Lower leg skin (tissue), 4 donors: ENCODE results near the gene OTUD1. TPM values are rescaled to one million over a fixed set of nuclear protein-coding genes. Genes with fewer than 3 reads are reported as not detected.
A peak's percentile ranks its signal among the peaks of the same experiment; 100 is the strongest.
"Not testable (repeated sequence)": the region's sequence is repeated elsewhere in the genome, so short reads cannot be mapped to it uniquely, and the experiment has no call there.

Experiments used
- DNase-seq, 2 donors: peaks; one replicate each; pipeline ENCODE4 v3.0.0-alpha.2; 2019; ENCODE audit warnings: low spot score in 2 of 2
- H3K4me3 ChIP-seq: fragments of 200-600 bp; sonication (generic); 2 replicates; pipeline ENCODE4 v1.5.1; 2017; ENCODE audit warnings: mild to moderate bottlenecking, low read depth; ENCODE audit not compliant: poor library complexity, severe bottlenecking
- POLR2A ChIP-seq, 2 donors: fragments of 450-650 bp; IDR thresholded peaks; one replicate each; pipeline ENCODE4 v1.6.1; 2016 to 2017; ENCODE audit warnings: antibody characterized with exemption in 2 of 2, mild to moderate bottlenecking in 1 of 2, moderate library complexity in 1 of 2
- WGBS, 2 donors: methylation state at CpG; one replicate each; pipeline ENCODE4 v1.1.5; 2018; 5-methylcytosine and 5-hydroxymethylcytosine counted together
- intact Hi-C: fragments of 100-400 bp; cut with DNase I; formaldehyde crosslinking; loops from one replicate; pipeline ENCODE4 v1.15.0; 2023; ENCODE audit warnings: low total_unique reads
- total RNA-seq, 4 donors: library from RNA; depleted of rRNA; stranded (reverse); fragments of >200 nt; gene quantifications; one replicate each; pipeline ENCODE4 v1.1.0, GENCODE V29; 2016
- TF ChIP-seq, protein P1 (sequence below), 3 donors: fragments of 450-650 bp; IDR thresholded peaks; one replicate each; pipeline ENCODE4 v1.5.1; 2016; ENCODE audit warnings: antibody characterized with exemption in 3 of 3, mild to moderate bottlenecking in 3 of 3, moderate library complexity in 2 of 3

OTUD1 gene, protein sequence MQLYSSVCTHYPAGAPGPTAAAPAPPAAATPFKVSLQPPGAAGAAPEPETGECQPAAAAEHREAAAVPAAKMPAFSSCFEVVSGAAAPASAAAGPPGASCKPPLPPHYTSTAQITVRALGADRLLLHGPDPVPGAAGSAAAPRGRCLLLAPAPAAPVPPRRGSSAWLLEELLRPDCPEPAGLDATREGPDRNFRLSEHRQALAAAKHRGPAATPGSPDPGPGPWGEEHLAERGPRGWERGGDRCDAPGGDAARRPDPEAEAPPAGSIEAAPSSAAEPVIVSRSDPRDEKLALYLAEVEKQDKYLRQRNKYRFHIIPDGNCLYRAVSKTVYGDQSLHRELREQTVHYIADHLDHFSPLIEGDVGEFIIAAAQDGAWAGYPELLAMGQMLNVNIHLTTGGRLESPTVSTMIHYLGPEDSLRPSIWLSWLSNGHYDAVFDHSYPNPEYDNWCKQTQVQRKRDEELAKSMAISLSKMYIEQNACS
- 10 to 100 TPM; 29.4 to 48.5 (median 34.8) TPM for total RNA-seq

DNA sequence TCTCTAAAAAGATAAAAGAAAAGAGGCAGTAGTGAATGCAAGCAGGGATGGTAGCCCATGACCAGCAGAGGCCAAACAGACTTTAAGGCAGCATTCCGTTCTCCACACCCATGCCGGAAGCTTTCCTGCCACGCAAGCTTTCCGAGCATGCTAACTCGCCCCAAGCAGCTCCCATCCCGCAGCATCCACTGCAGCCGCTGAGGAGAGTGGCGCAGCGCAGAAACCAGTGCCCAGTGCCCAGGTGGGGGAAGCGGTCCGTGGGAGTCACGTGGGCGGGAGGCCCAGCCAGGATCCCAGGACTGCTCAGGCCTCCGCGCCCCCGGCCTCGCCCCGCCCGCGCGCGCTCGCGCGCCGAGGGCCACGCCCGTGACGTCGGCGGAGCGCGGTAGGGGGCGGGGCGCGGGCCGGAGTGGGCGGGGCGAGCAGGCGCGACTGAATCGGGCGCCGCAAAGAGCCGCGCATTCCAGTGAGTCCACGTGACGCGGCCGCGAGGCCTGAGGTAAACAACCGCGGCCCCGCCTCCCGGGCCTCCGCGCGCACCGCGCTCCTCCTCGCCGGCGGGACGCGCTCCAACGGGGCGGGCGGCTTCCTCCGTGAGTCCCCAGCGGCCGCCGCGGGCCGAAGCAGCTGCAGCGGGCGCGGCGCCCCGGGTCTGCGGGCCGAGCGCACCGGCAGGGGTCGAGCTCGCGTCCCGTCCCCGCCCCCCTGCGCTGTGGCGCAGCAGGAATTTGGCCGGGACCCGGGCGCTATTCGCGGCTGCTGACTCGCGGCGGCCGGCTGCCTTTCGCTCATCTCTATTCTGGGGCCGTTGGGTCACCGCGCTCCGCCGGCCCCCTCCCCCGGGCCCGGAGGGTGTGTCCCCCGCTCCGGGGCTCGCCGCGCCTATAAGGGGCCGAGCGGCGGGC, at the start of gene OTUD1:
OTUD1 (plus strand) TSS at position 529 of the 905 bp plus-strand sequence. CDS start 383 bp downstream, outside the sequence.
- peak; percentile 95 to 99 for DNase-seq
- intact Hi-C loops = no loop called here
- WGBS, 2 donors = 0 to 1% methylated on average over 14 to 57 of the region's 115 CpGs
- TF ChIP-seq POLR2A (IDR thresholded peaks at IDR 0.05) = peak in 1 of 2 donors; percentile 34
- TF ChIP-seq, protein P1, sequence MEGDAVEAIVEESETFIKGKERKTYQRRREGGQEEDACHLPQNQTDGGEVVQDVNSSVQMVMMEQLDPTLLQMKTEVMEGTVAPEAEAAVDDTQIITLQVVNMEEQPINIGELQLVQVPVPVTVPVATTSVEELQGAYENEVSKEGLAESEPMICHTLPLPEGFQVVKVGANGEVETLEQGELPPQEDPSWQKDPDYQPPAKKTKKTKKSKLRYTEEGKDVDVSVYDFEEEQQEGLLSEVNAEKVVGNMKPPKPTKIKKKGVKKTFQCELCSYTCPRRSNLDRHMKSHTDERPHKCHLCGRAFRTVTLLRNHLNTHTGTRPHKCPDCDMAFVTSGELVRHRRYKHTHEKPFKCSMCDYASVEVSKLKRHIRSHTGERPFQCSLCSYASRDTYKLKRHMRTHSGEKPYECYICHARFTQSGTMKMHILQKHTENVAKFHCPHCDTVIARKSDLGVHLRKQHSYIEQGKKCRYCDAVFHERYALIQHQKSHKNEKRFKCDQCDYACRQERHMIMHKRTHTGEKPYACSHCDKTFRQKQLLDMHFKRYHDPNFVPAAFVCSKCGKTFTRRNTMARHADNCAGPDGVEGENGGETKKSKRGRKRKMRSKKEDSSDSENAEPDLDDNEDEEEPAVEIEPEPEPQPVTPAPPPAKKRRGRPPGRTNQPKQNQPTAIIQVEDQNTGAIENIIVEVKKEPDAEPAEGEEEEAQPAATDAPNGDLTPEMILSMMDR (IDR thresholded peaks at IDR 0.05) = no peak
- H3K4me3 ChIP-seq = peak within 1 kb of the TSS; percentile 78

DNA sequence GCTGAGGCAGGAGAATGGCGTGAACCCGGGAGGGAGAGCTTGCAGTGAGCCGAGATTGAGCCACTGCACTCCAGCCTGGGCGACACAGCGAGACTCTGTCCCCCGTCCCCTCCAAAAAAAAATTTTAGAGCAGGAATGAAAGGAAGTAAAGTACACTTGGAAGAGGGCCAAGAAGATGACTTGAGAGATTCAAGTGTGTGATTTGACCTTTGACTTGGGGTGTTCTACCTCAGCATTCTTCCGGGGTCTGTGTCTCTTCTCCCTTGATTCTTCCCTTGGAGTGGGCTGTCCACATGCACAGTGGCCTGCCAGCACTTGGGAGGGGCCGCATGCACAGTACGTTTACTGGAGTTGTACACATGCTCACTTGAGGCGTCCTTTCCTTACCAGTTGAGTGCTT, 48.5 kb upstream of the OTUD1 start:
- DNase-seq, intact Hi-C loops, H3K4me3 ChIP-seq: not testable (repeated sequence)
- WGBS, 2 donors = 90 to 91% methylated on average over 10 of the region's 10 CpGs

DNA sequence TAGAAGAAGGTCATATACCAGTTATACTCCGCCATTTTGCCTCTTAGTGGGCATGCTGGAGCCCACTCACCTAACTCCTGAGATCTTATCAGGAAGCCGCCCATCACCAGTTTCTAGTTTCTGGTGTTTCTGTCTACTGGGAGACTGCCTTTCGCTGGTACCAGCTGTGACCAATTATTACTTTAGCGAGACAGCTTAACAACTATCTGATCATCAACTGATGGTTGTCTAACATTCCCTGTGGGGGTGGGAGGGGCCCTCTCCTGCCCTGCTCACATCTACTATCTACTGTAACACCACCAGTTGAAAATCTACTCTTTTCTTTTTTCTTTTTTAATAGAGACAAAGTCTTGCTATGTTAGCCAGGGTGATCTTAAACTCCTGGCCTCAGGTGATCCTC, 48.1 kb upstream of the OTUD1 start:
- H3K4me3 ChIP-seq = no peak overlapping the region
- 55 to 74% methylated on average over 4 of the region's 4 CpGs for WGBS, 2 donors
- DNase-seq = no peak
- intact Hi-C loops = no loop called here
- TF ChIP-seq POLR2A (IDR thresholded peaks at IDR 0.05) = no peak
- TF ChIP-seq, protein P1 (IDR thresholded peaks at IDR 0.05) = no peak

DNA sequence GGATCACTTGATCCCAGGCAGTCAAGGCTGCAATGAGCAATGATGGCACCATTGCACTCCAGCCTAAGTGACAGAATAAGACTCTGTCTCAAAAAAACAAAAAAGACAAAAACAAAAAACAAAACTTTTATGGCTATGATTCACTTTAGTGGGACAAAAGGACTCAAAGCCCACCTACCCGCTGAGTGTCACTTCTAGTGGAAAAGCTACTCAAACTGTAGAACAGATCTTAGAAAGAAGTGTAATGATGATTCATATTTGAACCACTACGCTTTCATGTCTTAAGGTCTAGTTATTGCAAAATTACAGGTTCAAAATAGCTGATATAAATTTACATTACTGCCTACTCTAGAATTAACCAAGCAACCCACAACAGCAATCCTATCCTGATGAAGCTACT, 47.1 kb upstream of the OTUD1 start:
- WGBS, 2 donors = 75 to 88% methylated on average over 2 of the region's 2 CpGs
- intact Hi-C loops = no loop called here
- TF ChIP-seq POLR2A (IDR thresholded peaks at IDR 0.05) = no peak
- TF ChIP-seq, protein P1 (IDR thresholded peaks at IDR 0.05) = no peak
- H3K4me3 ChIP-seq = no peak overlapping the region
- no peak for DNase-seq

DNA sequence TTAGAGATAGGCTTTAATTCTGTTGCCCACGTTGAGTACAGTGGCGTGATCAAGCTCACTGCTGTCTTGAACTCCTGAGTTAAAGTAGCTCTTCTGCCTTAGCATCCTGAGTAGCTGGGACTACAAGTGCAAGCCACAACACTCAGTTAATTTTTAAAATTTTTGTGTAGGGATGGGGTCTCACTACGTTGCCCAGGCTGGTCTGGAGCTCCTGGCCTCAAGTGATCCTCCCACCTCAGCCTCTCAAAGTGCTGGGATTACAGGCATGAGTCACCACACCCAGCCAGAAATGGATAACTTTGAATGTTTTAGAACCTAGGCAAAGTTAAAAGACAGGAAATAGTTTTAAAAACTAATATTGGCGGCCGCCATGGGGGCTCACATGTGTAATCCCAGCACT, 43.9 kb upstream of the OTUD1 start:
- WGBS, 2 donors = 82 to 96% methylated on average over 5 of the region's 5 CpGs
- no peak for TF ChIP-seq POLR2A (IDR thresholded peaks at IDR 0.05)
- TF ChIP-seq, protein P1 (IDR thresholded peaks at IDR 0.05) = no peak
- DNase-seq = no peak
- H3K4me3 ChIP-seq = no peak overlapping the region
- intact Hi-C loops = no loop called here

DNA sequence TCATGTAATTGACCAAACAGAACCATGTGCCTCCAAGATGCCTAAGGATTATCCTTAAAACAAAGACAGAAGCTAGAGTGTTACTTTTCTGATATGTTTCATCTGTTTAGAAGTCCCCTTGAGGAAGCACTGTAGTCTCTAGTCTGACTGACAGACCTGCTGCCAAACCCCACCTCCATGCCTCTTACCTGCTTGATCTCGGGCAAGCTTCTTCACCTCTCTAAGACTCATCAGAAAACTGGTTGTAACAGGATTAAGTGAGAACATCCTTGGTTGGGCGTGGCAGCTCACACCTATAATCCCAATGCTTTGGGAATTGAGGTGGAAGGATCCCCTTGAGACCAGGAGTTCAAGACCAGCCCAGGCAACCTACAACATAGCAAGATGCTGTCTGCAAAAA, 42.2 kb upstream of the OTUD1 start:
- no peak for DNase-seq
- no peak overlapping the region for H3K4me3 ChIP-seq
- WGBS, 2 donors = 58 to 85% methylated on average over 2 of the region's 2 CpGs
- intact Hi-C loops = no loop called here
- TF ChIP-seq, protein P1 (IDR thresholded peaks at IDR 0.05) = no peak
